ENCODE results near the gene LENG1.

The LENG1 gene

DNA sequence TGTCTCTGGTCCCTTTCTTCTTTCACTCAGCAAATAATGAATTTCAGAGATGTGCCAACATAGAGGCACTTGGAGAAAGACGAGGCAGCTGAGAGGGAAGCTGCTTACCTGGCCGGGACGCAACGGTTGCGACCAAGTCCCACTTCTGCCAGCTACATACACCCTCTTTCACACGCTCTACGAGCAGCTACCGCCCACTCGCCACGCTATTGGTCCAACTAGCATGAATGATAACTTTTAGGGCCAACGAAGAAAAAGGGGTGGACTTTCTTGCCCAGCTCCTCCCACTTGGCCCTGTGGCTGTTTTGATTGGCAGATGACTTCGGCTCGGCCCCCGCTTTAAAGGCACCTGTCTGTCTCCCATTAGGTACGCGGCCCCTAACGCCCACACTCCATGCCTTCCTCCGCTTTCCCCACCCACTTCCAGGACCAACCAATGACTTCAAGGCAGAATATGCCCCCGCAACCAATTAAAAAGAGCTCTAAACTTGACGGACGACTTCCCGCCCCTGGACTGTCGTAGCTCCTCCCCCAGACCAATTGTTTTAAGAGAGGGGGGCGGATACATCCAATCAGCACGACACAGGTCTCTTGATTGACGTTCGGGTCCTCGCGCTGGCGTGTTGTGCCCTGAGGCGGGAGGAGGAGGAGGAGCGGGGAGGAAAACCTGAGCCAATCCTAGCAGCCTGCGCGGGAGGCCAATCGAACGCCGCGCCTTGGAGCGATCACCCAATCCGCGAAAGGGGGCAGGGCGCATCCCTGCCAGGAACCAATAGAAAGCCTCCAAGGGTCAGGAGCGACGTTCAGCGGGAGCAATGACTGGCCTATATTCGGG, 22.4 kb downstream of the LENG1 start:
- peaks cover 2% of the 10 kb centered on the region for H3K9me3 ChIP-seq (ENCODE audit: control insufficient read depth, insufficient read depth, low read depth, low read length)
- peak overlapping the region; percentile 88; the same call in 1 of the 2 replicates for H3K27ac ChIP-seq (ENCODE audit: extremely low read depth, low read depth, low read length)
- ChIA-PET CTCF (interaction anchor here (0.6 to 1.7 kb wide), 9 partner anchors 14 to 240 kb away, joined by 3 to 6 read pairs (median 4); partner anchors contain the start of gene LENG1), POLR2A (interaction anchor here (0.6 to 5.5 kb wide), 33 partner anchors 9 to 1587 kb away, joined by 3 to 116 read pairs (median 6); partner anchors contain the start of genes LENG1, LENG8, LENG9 and MBOAT7)
- H3K4me3 ChIP-seq (ENCODE audit: low read depth, low read length): peak overlapping the region; percentile 94
- peaks cover 13% of the 10 kb centered on the region for H3K4me1 ChIP-seq (ENCODE audit: control insufficient read depth, insufficient read depth, low read length)
- peaks cover 7 to 36% of the 10 kb centered on the region in 2 experiments; a peak in 2 of 3 replicates for H3K36me3 ChIP-seq (ENCODE audit: control insufficient read depth in 2 of 2, insufficient read depth in 1 of 2, low read length in 2 of 2)
- TF ChIP-seq HOXC10 (CRISPR knock-in tag; IDR thresholded peaks at IDR 0.05) (0 out of 2 replicates have a peak, but pooled peaks have one; percentile 45), ZNF654 (tag by site-specific recombination; IDR thresholded peaks at IDR 0.05; ENCODE audit: low read depth) (no peak), ZFHX2 (tag by site-specific recombination; conservative IDR thresholded peaks at IDR 0.05) (peak; percentile 97), TCF7L2 (IDR thresholded peaks at IDR 0.05; ENCODE audit: borderline replicate concordance, low read depth, low read length) (no peak), ZFP37 (tag by site-specific recombination; IDR thresholded peaks at IDR 0.05) (no peak), KLF1 (tag by site-specific recombination; IDR thresholded peaks at IDR 0.05) (peak; percentile 61; the same call in 1 of the 2 replicates), PRDM4 (tag by site-specific recombination; IDR thresholded peaks at IDR 0.05) (no peak), SP2 (tag by site-specific recombination; IDR thresholded peaks at IDR 0.05) (peak; percentile 94), TSHZ1 (tag by site-specific recombination; IDR thresholded peaks at IDR 0.05; ENCODE audit: borderline replicate concordance) (peak; percentile 55), SP3 (tag by site-specific recombination; IDR thresholded peaks at IDR 0.05) (peak; percentile 95), PRDM10 (tag by site-specific recombination; IDR thresholded peaks at IDR 0.05) (peak; percentile 85), PATZ1 (tag by site-specific recombination; IDR thresholded peaks at IDR 0.05) (peak; percentile 69), ZNF791 (tag by site-specific recombination; IDR thresholded peaks at IDR 0.05) (no peak), ZBTB48 (tag by site-specific recombination; IDR thresholded peaks at IDR 0.05) (peak; percentile 51; the same call in 1 of the 2 replicates), ZSCAN16 (tag by site-specific recombination; IDR thresholded peaks at IDR 0.05) (no peak), PRDM1 (tag by site-specific recombination; IDR thresholded peaks at IDR 0.05) (no peak), SCRT2 (tag by site-specific recombination; IDR thresholded peaks at IDR 0.05) (peak; percentile 57; the same call in 1 of the 2 replicates), ZNF24 (tag by site-specific recombination; IDR thresholded peaks at IDR 0.05) (peak; percentile 31; the same call in 1 of the 2 replicates), ZNF274 (IDR thresholded peaks at IDR 0.05; ENCODE audit: low read length) (no peak), ZNF274 (tag by site-specific recombination; IDR thresholded peaks at IDR 0.05; ENCODE audit: borderline replicate concordance) (no peak)
- TF ChIP-seq, protein P1, sequence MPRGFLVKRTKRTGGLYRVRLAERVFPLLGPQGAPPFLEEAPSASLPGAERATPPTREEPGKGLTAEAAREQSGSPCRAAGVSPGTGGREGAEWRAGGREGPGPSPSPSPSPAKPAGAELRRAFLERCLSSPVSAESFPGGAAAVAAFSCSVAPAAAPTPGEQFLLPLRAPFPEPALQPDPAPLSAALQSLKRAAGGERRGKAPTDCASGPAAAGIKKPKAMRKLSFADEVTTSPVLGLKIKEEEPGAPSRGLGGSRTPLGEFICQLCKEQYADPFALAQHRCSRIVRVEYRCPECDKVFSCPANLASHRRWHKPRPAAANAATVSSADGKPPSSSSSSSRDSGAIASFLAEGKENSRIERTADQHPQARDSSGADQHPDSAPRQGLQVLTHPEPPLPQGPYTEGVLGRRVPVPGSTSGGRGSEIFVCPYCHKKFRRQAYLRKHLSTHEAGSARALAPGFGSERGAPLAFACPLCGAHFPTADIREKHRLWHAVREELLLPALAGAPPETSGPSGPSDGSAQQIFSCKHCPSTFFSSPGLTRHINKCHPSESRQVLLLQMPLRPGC (tag by site-specific recombination; IDR thresholded peaks at IDR 0.05): no peak
- TF ChIP-seq, protein P2, sequence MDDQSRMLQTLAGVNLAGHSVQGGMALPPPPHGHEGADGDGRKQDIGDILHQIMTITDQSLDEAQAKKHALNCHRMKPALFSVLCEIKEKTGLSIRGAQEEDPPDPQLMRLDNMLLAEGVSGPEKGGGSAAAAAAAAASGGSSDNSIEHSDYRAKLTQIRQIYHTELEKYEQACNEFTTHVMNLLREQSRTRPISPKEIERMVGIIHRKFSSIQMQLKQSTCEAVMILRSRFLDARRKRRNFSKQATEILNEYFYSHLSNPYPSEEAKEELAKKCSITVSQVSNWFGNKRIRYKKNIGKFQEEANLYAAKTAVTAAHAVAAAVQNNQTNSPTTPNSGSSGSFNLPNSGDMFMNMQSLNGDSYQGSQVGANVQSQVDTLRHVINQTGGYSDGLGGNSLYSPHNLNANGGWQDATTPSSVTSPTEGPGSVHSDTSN (CRISPR knock-in tag; IDR thresholded peaks at IDR 0.05): peak; percentile 96; the same call in 1 of the 2 replicates
